HG03095 (cell line): ENCODE data around the gene MICOS13.
"Not testable (repeated sequence)": the region's sequence is repeated elsewhere in the genome, so short reads cannot be mapped to it uniquely, and the experiment has no call there.

ENCODE experiments used
- ATAC-seq: cut with Tn5 transposase; IDR thresholded peaks from one replicate; pipeline ENCODE4 v1.9.1; 2021; ENCODE audit warnings: moderate library complexity; ENCODE audit not compliant: unreplicated experiment

Gene MICOS13, protein sequence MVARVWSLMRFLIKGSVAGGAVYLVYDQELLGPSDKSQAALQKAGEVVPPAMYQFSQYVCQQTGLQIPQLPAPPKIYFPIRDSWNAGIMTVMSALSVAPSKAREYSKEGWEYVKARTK

DNA sequence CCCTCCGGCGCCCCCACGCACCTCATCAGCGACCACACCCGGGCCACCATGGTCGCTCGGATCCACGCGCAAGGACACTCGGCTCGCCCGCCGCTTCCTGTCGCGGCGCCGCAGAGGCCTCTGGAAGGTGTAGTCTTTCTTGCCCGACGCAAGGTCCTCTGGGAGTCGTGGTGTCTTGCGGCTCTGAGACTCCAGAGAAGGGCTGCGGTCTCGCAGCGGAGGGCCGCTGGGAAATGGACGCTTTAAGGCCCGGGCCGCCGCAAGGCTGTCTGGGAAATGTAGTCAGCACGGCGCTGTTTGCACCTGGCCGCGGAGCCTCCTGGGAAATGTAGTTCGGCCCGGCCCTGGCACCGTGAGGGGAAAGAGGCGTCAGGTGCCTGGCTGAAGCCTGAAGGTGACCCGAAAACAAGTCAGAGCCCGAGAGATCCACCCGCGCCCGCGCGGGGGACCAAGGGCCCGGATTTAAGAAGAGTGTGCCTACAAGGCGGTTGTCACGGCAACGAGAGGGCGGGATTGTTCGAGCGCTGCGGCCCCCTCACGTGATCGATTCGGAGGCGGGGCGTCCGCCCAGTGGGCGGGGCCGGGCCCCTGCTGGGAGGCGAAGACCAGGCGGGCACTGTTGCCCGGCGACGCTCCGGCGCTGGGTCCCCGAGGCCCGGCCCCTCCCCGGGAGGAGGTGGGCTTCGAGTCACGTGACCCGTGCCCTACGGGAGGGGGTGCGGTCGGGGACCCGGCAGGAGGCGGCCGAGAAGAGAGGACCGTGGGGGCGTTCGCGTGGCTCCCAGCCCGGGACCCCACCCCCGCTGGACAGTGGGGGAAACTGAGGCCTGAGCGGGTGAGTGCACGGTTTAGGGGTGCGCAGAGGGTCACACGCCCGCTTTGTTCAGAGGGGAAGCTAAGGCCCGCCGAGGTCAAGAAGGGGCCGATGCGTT, at the start of gene MICOS13, which contains the start of gene HSD11B1L:
Gene MICOS13, minus strand, starts transcription at position 80 of the 932 bp plus-strand sequence. Its CDS starts 30 bp downstream, at position 50.
Gene HSD11B1L, plus strand, starts transcription at position 591 of the 932 bp plus-strand sequence. CDS start 3,806 bp downstream, outside the sequence.
- ATAC-seq = peak; percentile 82

DNA sequence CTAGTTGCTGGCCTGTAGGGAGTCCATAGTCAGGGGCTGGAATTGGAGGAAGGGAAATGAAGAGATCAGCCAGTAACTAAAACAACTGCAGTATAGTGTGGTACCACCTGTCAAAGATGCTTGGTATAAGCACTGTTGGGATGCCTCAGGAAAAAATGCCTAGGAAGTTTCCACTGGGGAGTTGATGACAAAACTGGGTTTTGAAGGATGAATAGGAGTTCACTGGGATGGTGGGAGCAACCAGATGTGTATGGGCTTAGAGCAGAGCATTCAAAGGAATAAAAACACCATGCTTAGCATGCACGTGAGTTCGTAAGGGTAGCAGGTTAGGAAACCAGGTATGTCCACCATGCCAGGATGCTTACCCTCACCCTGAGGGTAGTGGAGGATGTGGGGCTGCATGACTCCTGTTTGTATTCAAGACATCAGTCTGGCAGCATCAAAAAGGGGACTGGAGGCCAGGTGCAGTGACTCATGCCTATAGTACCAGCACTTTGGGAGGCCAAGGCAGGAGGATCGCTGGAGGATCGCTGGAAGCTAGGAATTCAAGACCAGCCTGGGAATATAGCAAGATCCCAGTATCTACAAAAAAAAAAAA, 47.2 kb upstream of the MICOS13 start:
- ATAC-seq = no peak

DNA sequence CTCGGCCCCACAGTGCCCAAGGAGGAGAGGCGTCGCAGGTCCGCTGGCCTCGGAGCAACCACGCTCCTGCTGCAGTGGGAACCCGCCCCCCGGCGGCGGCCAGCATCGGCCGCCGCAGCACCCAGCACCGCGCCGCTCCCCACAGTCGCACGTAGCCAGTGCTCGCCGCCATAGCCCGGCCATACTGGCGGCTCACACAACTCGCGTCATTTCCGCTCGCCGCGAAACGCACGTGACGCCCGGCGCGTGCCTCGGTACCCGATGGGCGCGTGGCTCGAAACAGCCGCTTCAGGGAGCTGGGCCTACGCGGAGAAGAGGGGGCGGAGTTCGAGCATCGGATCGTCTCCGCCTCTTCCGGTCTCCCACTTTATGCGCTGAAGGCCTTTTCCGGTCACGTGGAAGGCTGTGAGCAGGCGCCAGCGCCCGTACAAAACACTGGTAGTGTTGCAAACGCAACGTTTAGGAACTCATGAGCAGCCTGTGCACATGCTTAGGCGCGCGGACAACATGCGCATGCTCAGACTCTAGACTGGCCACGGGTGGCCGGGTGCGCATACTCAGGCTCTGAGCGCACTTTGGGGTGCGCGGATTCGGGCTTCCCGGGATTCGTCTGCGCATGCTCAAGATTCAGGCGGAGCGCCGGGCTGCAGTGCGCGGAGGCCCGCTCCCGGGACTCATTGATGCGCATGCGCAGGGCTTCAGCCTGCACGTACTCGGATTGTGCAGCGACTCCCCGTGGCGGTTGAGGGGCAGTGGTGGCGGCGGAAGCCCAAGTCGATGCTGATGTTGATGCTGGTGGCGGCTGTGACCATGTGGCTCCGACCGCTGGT, 39.9 kb upstream of the MICOS13 start, which contains the start of the genes CATSPERD and LONP1:
Gene CATSPERD, plus strand, starts transcription at position 677 of the 830 bp plus-strand sequence. Its CDS starts 101 bp downstream, at position 778.
Gene LONP1, minus strand, starts transcription at position 186 of the 830 bp plus-strand sequence. Its CDS starts 14 bp downstream, at position 172.
- ATAC-seq = peak; percentile 83

DNA sequence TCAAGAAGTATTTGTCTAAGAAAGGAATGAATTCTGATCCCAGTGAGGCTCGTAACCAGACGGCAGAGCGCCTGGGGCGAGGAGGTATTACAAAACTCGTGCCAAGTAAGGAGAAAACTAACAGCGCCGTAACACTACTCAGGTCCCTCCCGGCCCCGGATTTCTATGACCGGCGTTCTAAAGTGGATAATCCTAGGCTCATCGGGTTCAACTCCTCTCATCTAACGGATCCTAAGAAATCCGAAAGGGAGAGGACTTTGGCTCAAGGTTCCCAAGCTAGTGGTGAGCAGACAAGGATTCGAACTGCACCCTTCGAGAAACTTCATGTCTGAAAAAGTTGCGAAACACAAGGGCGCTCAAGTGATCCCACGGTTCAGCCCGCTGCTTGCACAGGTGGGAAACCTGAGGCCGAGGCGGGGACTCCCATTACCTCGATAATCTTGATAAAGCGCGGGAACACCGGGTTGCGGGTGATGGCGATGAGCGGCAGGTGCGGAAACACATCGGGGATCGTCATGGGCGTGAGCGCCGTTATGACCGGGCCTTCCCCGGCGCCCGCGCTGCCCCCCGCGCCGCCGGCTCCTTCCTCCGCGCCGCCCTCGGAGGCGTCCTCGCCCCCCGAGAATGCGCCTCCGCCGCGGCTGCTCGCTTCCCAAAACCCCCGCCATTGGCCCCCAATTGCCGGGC, 39.1 kb upstream of the MICOS13 start:
- ATAC-seq = peak; percentile 9

DNA sequence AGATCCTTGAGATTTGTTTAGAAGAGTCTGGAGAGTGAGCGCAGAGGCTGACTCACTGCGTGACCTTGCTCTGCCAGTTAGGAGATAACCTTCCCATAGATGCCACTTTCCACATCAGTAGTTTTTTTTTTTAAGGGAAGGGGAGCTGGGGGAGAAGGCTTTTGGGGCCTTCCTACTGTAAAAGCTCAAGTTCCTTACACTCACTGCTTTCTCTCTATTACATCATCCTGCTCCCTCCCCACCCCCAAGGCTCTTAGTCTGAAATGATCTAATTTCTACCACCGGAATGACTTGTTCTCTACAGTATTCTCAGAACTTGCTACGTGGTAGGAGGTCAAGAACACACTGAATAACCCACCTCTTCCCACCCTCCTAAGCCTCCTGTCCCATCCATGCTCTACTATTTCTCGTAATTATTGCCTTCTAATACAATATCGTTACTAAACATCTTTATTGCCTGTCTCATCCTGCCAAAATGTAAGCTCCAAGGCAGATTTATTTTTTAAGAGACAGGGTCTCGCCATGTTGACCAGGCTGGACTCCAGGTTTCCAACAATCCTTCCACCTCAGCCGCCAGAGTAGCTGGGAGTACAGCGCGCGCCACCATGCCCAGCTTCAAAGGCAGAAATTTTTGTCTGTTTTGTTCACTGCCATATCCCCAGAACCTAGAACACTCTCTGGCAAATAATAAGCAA, 38.4 kb upstream of the MICOS13 start:
- ATAC-seq = no peak

DNA sequence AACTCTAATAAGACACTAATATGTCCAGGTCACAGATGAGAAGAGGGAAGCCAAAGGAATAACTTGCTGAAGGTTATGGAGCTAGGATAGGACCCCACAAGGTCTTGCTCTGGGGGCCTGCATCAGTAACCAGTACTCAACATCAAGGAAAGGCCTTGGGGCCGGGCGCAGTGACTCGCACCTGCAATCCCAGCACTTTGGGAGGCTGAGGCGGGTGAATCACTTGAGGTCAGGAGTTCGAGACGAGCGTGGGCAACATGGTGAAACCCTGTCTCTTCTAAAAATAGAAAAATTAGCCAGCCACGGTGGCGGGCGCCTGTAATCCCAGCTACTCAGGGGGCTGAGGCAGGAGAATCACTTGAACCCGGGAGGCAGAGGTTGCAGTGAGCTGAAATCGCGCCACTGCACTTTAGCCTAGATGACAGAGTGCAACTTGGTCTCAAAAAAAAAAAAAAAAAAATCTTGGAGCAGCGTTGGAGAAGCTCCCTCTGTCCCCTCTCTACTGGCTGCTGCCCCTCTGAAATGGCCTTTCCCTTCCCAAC, 37.8 kb upstream of the MICOS13 start:
- ATAC-seq = no peak

DNA sequence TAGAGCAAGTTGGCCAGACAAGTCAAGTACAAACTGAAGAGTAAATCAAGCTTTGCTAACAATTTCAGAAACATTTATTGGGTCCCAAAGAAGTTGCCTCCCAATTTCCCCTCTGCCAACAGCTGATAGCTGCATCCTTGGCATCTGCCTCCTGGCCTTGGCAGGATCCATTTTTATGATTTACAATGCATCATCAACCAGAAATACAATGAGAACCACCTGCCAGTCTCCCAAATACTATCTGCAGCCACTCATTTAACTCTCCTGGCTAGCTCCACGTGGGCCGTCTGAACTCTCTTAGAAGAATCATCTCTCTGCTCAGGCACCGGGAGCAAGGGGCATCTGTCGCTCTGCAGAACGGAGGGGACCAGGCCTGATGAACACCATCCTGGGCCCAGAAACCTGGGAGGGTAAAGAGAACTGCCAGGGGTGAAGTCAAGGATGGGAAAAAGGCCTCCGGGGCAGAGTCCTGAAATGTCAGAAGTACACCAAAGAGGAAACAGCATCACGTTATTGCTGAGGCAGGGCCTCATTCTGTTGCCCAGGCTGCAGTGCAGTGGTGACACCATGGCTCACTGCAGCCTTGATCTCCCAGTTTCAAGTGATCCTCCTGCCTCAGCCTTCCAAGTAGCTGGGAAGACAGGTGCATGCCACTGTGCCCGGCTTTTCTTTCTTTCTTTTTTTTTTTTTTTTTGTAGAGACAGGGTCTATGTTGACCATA, 37.1 kb upstream of the MICOS13 start:
- ATAC-seq = no peak

DNA sequence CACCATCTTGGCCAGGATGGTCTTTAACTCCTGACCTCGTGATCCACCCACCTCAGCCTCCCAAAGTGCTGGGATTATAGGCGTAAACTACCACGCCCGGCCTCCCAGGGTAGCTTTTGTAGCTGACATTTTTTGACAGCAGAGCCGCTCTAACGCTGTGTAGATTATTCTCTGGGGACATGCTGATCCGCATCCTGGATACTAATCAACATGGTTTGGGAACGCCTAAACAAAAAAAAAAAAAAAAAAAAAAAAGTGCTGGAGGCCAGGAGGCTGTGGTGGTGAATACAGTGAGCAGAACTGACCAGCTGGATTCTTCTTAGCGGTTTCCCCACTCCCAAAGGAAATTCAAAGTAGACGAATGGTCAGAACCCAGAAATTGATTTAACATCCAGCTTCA, 34.5 kb upstream of the MICOS13 start:
- no peak for ATAC-seq

DNA sequence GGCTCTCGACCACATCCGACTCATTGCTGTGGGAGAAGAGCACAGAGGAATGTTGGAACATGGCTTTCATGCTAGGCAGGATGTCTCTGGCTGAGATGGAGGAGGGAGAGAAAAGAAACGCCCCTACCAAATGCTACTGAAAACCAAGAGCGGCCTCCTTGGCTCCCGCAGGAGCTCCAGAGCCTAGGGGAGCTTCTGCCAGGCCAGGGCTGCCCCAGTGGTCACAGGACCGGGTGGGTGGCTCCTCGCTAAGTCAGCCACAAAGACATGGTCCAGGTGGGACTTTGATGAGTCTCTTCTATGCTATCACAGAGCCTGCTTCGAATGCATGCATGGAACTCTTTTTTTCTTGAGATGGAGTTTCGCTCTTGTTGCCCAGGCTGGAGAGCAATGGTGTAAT, 32.9 kb upstream of the MICOS13 start:
- ATAC-seq = no peak

DNA sequence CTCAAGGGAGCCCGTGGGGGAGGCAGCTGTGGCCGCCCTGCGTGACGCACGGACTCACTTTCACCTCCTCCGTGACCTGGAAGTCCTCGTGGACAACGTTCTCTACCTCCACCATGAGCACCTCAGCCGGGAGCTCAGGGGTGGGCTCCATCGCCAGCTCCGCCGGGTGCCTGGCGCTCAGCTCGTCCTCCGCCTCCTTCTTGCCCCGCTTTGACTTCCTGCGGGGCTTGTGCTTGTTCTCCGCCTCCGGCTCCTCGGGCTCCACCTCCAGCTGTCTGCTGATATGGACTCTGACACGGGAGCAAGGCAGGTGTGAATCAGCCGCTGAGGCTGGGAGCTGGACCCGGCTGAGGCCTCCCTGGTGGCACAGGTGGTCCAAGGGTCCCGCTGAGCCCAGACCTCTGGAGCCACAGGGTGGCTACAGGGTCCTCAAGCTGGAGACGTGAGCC, 31.4 kb upstream of the MICOS13 start:
- ATAC-seq = no peak

DNA sequence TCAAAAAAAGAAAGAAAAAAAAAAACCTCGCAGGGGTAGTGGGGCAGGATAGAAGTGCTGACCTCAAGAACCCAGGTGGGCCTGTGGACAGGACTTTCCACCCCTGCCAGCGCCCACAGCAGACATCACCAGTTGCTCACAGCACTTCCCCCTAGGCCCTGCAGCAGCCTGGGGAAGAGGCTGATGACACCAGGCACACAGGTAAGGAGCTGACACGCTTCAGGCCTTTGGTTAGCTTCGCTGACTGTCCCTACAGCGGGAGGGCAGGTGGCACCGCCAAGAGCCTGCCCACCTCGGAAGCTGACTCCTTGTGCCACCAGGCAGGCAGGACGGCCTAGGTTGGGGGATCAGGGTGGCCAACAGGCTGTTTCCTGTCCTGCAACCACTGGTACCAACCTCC, 30.7 kb upstream of the MICOS13 start:
- no peak for ATAC-seq

DNA sequence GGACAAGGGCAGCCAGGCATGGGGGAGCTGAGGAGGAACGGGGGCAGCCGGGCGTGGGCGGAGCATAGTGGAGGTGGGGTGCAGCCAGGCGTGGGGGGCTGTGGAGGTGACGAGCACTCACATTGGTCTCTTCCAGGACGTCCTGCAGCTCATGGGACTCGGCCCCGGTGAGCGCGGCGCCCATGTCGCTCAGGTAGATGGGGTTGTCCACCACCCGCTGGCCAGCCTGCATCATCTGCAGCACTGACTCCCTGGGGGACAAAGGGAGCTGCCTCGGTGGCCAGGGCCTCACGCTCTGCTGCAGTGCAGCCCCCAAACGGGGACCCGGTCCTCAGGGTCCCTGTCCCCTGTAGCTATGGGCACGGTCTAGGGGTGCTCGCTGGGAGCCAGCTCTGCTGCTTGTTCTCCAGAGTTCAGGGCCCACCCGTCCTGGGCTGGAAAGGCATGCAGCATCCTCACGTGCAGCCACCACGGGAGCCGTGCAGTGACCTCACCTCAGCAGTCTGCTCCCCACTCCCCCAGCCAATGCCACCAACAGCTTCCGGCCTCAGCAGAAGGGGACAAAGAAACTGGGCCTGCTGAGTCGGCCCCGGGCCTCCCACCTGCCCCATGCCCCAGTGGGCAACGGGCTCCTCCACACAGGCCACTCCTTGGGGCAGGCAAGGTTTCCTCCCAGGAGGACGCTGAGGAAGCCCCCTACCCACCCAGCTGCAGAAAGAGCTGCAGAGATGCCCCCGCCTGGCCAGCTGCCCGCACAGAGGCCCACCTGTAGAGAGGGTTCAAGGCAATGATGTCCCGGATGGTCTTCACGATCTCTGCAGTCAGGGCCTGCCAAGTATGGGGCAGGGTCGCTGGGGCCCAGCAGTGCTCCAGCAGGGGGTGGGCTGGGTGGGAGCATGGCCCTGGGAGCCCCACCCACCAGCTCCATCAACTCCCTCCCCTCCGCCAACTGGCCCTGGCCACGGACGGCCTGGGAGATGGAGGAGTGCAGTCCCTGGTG, 27.6 kb upstream of the MICOS13 start:
- no peak for ATAC-seq

DNA sequence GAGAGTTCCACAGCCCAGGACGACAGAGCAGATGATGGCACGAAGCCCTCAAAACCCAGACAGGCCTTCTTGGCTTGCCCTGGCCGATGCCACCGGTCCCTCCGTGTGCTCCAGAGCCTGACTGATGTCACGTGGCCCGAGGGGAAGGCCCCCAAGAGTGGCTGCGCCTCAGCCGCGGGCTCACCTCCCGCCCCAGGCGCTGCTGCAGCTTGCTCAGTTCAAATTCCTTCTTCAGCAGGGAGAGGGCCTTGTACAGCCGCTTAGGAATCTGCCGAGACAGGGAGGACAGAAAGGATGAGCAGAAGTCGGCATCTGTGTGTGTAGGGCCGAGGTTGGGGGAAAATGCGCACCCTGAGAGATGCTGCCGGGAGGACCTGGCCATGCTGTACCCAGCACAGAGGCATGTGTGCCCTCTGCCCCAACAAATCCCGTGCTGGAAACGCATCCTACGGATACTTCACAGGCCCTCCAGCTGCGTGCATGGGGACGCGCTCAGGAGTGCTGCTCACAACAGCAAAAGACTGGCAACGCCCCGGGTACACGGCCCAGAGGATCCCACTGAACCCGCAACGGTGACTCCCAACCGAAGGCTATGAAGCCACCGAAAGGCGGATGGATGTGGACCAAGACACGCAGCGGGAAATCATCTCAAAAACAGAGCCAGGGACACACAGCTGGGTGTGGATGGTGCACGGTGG, 26.7 kb upstream of the MICOS13 start:
- no peak for ATAC-seq

DNA sequence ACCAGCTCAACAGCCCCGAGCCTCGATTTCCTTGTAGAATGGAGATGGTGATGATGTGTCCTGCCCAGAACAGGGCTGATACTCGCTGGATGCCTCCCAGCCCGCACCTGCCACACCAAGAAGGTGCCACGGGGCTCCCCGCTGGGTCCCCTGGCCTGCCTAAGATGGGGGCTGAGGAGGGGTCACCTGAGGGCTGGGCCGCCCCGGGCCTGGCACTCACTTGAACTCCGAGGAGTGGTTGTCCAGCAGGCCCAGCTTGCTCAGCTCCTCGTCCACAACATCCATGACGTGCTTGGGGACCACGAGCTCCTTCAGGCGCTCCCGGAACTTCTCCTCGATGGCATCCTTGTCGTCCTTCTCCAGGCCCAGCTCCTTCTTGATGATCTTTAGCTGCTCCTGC, 25.2 kb upstream of the MICOS13 start:
- no peak for ATAC-seq

DNA sequence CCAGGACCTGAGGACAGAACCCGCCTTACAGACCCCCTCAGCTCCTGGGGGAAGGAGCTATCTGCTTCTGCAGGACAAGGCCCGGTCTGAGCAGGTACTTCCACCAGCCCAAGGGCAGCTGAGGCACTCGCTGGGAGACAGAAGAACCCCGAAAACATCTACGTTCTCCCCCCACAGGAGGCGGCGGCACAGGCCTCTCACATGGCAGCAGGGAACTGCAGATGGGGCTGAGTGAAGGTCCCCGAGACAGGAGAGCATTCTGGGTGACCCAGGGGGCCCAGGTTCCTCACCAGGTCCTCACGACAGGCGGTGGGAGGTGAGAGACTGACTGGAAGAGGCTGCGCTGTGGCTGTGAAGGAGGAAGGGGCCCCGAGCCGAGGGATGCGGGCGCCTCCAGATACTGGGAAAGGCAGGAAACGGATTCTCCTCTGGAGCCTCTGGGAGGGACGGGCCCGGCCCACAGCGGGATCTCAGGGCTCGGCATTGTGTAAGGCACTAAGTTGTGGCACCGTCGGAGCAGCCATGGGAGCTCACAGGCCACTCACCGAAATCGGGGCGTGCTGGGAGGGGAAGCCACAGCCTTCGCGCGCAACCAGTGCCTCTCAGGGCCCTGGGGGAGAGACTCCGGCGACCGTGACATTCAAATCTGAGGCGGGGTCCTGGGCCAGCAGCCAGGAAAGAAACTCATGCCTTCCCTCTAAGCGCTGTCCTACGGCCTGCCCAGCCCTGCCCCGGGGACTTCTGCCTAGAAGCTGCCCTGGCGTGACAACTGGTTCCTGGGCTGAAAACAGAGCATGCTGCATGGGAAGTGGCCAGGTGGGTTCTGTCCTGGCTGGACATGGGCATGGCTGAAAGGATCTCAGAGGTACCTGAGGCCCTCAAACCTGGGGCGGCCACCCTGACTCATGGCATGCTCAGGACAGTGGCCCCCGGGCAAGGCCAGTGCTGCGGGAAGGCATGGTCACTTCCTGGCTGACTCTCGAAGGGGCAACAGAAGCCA, 23.8 kb upstream of the MICOS13 start:
- ATAC-seq = no peak

DNA sequence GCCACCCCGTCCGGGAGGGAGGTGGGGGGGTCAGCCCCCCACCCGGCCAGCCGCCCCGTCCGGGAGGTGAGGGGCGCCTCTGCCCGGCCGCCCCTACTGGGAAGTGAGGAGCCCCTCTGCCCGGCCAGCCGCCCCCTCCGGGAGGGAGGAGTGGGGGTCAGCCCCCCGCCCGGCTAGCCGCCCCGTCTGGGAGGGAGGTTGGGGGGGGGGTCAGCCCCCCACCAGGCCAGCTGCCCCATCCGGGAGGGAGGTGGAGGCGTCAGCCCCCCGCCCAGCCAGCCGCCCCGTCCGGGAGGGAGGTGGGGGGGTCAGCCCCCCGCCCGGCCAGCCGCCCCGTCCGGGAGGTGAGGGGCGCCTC, 21.7 kb upstream of the MICOS13 start:
- ATAC-seq = not testable (repeated sequence)
